Gastrocnemius medialis (tissue), 4 donors: ENCODE results near the gene CACNA1C.

Experiments
- POLR2A ChIP-seq, 2 donors: fragments of 450-650 bp; IDR thresholded peaks; one replicate each; pipeline ENCODE4 v1.6.1; 2017; ENCODE audit warnings: antibody characterized with exemption in 2 of 2, mild to moderate bottlenecking in 2 of 2, moderate library complexity in 2 of 2
- TF ChIP-seq, protein P1 (sequence below), 5 experiments: fragments of 450-650 bp in 3 of 5; fragments of 200-600 bp in 2 of 5; sonication (generic) in 2 of 5; IDR thresholded peaks in 4 of 5; conservative IDR thresholded peaks in 1 of 5; 1 replicate in 4 of 5; 2 replicates in 1 of 5; pipeline ENCODE4 v1.5.1; 2016 to 2019; ENCODE audit warnings: antibody characterized with exemption in 5 of 5, mild to moderate bottlenecking in 3 of 5, moderate library complexity in 3 of 5

GRCh38 chr12:2414810-2415567 is 362.2 kb downstream of the CACNA1C start:
- TF ChIP-seq, protein P1, sequence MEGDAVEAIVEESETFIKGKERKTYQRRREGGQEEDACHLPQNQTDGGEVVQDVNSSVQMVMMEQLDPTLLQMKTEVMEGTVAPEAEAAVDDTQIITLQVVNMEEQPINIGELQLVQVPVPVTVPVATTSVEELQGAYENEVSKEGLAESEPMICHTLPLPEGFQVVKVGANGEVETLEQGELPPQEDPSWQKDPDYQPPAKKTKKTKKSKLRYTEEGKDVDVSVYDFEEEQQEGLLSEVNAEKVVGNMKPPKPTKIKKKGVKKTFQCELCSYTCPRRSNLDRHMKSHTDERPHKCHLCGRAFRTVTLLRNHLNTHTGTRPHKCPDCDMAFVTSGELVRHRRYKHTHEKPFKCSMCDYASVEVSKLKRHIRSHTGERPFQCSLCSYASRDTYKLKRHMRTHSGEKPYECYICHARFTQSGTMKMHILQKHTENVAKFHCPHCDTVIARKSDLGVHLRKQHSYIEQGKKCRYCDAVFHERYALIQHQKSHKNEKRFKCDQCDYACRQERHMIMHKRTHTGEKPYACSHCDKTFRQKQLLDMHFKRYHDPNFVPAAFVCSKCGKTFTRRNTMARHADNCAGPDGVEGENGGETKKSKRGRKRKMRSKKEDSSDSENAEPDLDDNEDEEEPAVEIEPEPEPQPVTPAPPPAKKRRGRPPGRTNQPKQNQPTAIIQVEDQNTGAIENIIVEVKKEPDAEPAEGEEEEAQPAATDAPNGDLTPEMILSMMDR (IDR thresholded peaks at IDR 0.05 in 4 of 5, conservative IDR thresholded peaks at IDR 0.05 in 1 of 5), result no peak
- TF ChIP-seq POLR2A (IDR thresholded peaks at IDR 0.05), result no peak
